NCI-H526 (cell line): Measurements from ENCODE around the gene CTDSP1.

Experiments
- DNase-seq, 2 experiments: peaks; one replicate each; lab custom pipeline; 2025; lab: John Stamatoyannopoulos, UW

The CTDSP1 gene

GRCh38 chr2:218383892-218384519 is 15.7 kb upstream of the CTDSP1 start:
- no peak for DNase-seq

- DNase-seq = no peak
Observed at GRCh38 chr2:218384975-218385374, 14.7 kb upstream of the CTDSP1 start.

GRCh38 chr2:218386505-218387368 is 12.9 kb upstream of the CTDSP1 start:
- DNase-seq = no peak

- peak in 1 of 2 experiments; percentile 68 for DNase-seq
Observed at GRCh38 chr2:218387369-218388194, 12.1 kb upstream of the CTDSP1 start.

- DNase-seq = no peak
Observed at GRCh38 chr2:218389333-218390150, 10.1 kb upstream of the CTDSP1 start.

GRCh38 chr2:218391202-218391601 is 8.5 kb upstream of the CTDSP1 start:
- DNase-seq = no peak

- DNase-seq = no peak
Observed at GRCh38 chr2:218392459-218392858, 7.2 kb upstream of the CTDSP1 start.

- DNase-seq = no peak
Observed at GRCh38 chr2:218392891-218393462, 6.7 kb upstream of the CTDSP1 start.

- no peak for DNase-seq
Observed at GRCh38 chr2:218393750-218394290, 5.8 kb upstream of the CTDSP1 start.

GRCh38 chr2:218394298-218395089 is 5.2 kb upstream of the CTDSP1 start:
- DNase-seq = no peak

GRCh38 chr2:218395090-218395444 is 4.6 kb upstream of the CTDSP1 start:
- DNase-seq = no peak

- peak in 1 of 2 experiments; percentile 65 for DNase-seq
Observed at GRCh38 chr2:218395456-218395825, 4.2 kb upstream of the CTDSP1 start.

GRCh38 chr2:218395826-218396687 is 3.6 kb upstream of the CTDSP1 start:
- peak; percentile 91 to 95 for DNase-seq

GRCh38 chr2:218396688-218397462 is 2.8 kb upstream of the CTDSP1 start:
- DNase-seq = peak; percentile 60 to 63

GRCh38 chr2:218397463-218397819 is 2.2 kb upstream of the CTDSP1 start:
- no peak for DNase-seq

GRCh38 chr2:218397820-218398436 is 1.7 kb upstream of the CTDSP1 start:
- peak; percentile 27 to 65 for DNase-seq

- DNase-seq = peak in 1 of 2 experiments; percentile 57
Observed at GRCh38 chr2:218398437-218399390, 954 bp upstream of the CTDSP1 start.
